ENCODE data around the gene ERBIN. TPM values are rescaled to one million over a fixed set of nuclear protein-coding genes. Genes with fewer than 3 reads are reported as not detected.
"Not testable (repeated sequence)": the region's sequence is repeated elsewhere in the genome, so short reads cannot be mapped to it uniquely, and the experiment has no call there.

ERBIN gene
- polyA plus RNA-seq, 3 donors = 25.2 to 43.3 (median 28.6) TPM

GRCh38 chr5:66063061-66063460 is 136.7 kb downstream of the ERBIN start:
- H3K27ac Mint-ChIP-seq; H3K4me1 Mint-ChIP-seq; intact Hi-C loops (cut with micrococcal nuclease); H3K9me3 Mint-ChIP-seq; H3K4me1 ChIP-seq (ENCODE audit: control insufficient read depth in 1 of 2, insufficient read depth in 2 of 2, low read length in 2 of 2); H3K27me3 ChIP-seq (ENCODE audit: control insufficient read depth in 2 of 2, insufficient read depth in 2 of 2, low read length in 2 of 2); H3K27ac ChIP-seq (ENCODE audit: low read depth in 1 of 2, low read length in 2 of 2); H3K4me3 Mint-ChIP-seq; H3K79me2 ChIP-seq (ENCODE audit: insufficient read depth, low read length); H3K4me3 ChIP-seq (replicated peaks in 1 of 3; ENCODE audit: low read depth in 2 of 3, low read length in 3 of 3); H3K27me3 Mint-ChIP-seq (ENCODE audit: low read depth in 3 of 3); H3K4me2 ChIP-seq (replicated peaks; ENCODE audit: extremely low read depth, low read length, poor library complexity, severe bottlenecking); H3K9me3 ChIP-seq (replicated peaks in 1 of 2; ENCODE audit: control insufficient read depth in 1 of 2, insufficient read depth in 1 of 2, low read length in 2 of 2); H2AFZ ChIP-seq (ENCODE audit: insufficient read depth, low read depth, low read length, poor library complexity, severe bottlenecking); H3K9ac ChIP-seq (ENCODE audit: insufficient read depth, low read length, poor library complexity, severe bottlenecking); DNase-seq: not testable (repeated sequence)
- Histone ChIP-seq H4K20me1 (ENCODE audit: insufficient read depth, low read length) (peaks cover 46% of the 10 kb centered on the region), H3K36me3 (replicated peaks in 1 of 2; ENCODE audit: control insufficient read depth in 1 of 2, insufficient read depth in 2 of 2, low read length in 2 of 2) (peaks cover 15 to 31% of the 10 kb centered on the region in 2 donors)
- H3K36me3 Mint-ChIP-seq = peaks cover 66 to 76% of the 10 kb centered on the region in 2 donors
- WGBS (ENCODE audit: insufficient coverage) = 97% methylated on average over 13 of the region's 13 CpGs

DNA sequence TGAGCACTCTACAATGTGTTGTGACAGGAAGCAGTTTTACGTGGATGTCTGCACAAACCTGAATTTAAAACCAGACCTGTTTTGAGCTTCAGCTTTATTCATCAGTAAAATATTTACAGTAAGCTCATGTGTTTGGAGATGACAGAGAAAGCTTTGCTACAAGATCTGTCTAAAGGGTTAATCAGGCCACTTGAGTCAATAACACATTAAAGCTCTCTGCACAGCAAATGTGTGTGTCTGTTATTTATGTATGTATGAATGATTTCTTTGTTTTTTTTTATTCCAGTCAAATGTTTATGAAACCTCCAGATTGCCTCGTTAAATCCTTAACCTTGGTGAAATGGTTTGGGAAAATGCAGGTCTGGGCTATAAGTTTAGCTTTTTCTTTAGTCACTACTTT is 140.5 kb downstream of the ERBIN start:
- WGBS (ENCODE audit: insufficient coverage) = no CpG with 5 or more reads among the region's 2 CpGs

More for the DNA sequence above, 140.5 kb downstream of the ERBIN start:
- Histone ChIP-seq H4K20me1 (ENCODE audit: insufficient read depth, low read length) (peaks cover 61% of the 10 kb centered on the region), H3K4me2 (replicated peaks; ENCODE audit: extremely low read depth, low read length, poor library complexity, severe bottlenecking) (no peak overlapping the region), H3K27ac (ENCODE audit: low read depth in 1 of 2, low read length in 2 of 2) (no peak overlapping the region), H3K9ac (ENCODE audit: insufficient read depth, low read length, poor library complexity, severe bottlenecking) (no peak overlapping the region), H3K4me1 (ENCODE audit: control insufficient read depth in 1 of 2, insufficient read depth in 2 of 2, low read length in 2 of 2) (no peaks in the 10 kb centered on the region), H3K79me2 (ENCODE audit: insufficient read depth, low read length) (no peaks in the 10 kb centered on the region), H3K4me3 (replicated peaks in 1 of 3; ENCODE audit: low read depth in 2 of 3, low read length in 3 of 3) (no peak overlapping the region), H3K9me3 (replicated peaks in 1 of 2; ENCODE audit: control insufficient read depth in 1 of 2, insufficient read depth in 1 of 2, low read length in 2 of 2) (no peaks in the 10 kb centered on the region), H2AFZ (ENCODE audit: insufficient read depth, low read depth, low read length, poor library complexity, severe bottlenecking) (no peak overlapping the region), H3K36me3 (replicated peaks in 1 of 2; ENCODE audit: control insufficient read depth in 1 of 2, insufficient read depth in 2 of 2, low read length in 2 of 2) (peaks cover 35 to 68% of the 10 kb centered on the region in 2 donors), H3K27me3 (ENCODE audit: control insufficient read depth in 2 of 2, insufficient read depth in 2 of 2, low read length in 2 of 2) (no peaks in the 10 kb centered on the region)
- Mint-ChIP-seq H3K36me3 (peaks cover 65 to 69% of the 10 kb centered on the region in 2 donors), H3K27ac (peak overlapping the region in 1 of 7 donors; percentile 25), H3K4me3 (no peak overlapping the region), H3K27me3 (ENCODE audit: low read depth in 3 of 3) (peaks cover 0 to 1% (median 1%) of the 10 kb centered on the region in 3 donors), H3K9me3 (peaks cover 0 to 2% (median 0%) of the 10 kb centered on the region in 7 donors), H3K4me1 (no peaks in the 10 kb centered on the region)
- no peak for TF ChIP-seq CTCF (IDR thresholded peaks at IDR 0.05)
- intact Hi-C loops (cut with micrococcal nuclease) = no loop called here
- DNase-seq = no peak
